Measurements from ENCODE around the gene ACOT13.

ACOT13 gene

GRCh38 chr6:24721461-24722215 is 54.8 kb downstream of the ACOT13 start (continued):
- peak; percentile 66 for TF ChIP-seq ZBTB17 (tag by site-specific recombination; IDR thresholded peaks at IDR 0.05)
- peak; percentile 39; the same call in 1 of the 2 replicates for TF ChIP-seq KLF9 (tag by site-specific recombination; IDR thresholded peaks at IDR 0.05; ENCODE audit: low read depth)
- TF ChIP-seq ZNF433 (tag by site-specific recombination; IDR thresholded peaks at IDR 0.05; ENCODE audit: low read depth), result no peak
- TF ChIP-seq ZBTB1 (tag by site-specific recombination; IDR thresholded peaks at IDR 0.05), result no peak
- no peak for TF ChIP-seq ZNF558 (tag by site-specific recombination; IDR thresholded peaks at IDR 0.05)
- no peak for TF ChIP-seq MEIS1 (CRISPR knock-in tag; IDR thresholded peaks at IDR 0.05; ENCODE audit: borderline replicate concordance)
- TF ChIP-seq KLF1 (tag by site-specific recombination; IDR thresholded peaks at IDR 0.05), result peak; percentile 36; the same call in 1 of the 2 replicates
- TF ChIP-seq ZNF19 (tag by site-specific recombination; IDR thresholded peaks at IDR 0.05; ENCODE audit: low read depth), result no peak
- no peak for TF ChIP-seq ZNF394 (tag by site-specific recombination; IDR thresholded peaks at IDR 0.05; ENCODE audit: borderline replicate concordance)
- no peak for TF ChIP-seq ZNF645 (tag by site-specific recombination; IDR thresholded peaks at IDR 0.05)
- no peak for TF ChIP-seq RBAK (tag by site-specific recombination; IDR thresholded peaks at IDR 0.05)
- TF ChIP-seq ZNF747 (tag by site-specific recombination; IDR thresholded peaks at IDR 0.05), result no peak
- no peak for TF ChIP-seq ZBTB21 (tag by site-specific recombination; IDR thresholded peaks at IDR 0.05)
- no peak for TF ChIP-seq ZNF629 (tag by site-specific recombination; IDR thresholded peaks at IDR 0.05)
- no peak for TF ChIP-seq ZNF670 (tag by site-specific recombination; IDR thresholded peaks at IDR 0.05; ENCODE audit: low read depth)
- peak; percentile 97 for TF ChIP-seq ZNF692 (tag by site-specific recombination; IDR thresholded peaks at IDR 0.05)
- TF ChIP-seq GLIS1 (tag by site-specific recombination; IDR thresholded peaks at IDR 0.05), result peak; percentile 53
- TF ChIP-seq SCRT2 (tag by site-specific recombination; IDR thresholded peaks at IDR 0.05), result no peak
- TF ChIP-seq ZNF561 (tag by site-specific recombination; IDR thresholded peaks at IDR 0.05; ENCODE audit: borderline replicate concordance), result no peak
- TF ChIP-seq ZNF248 (tag by site-specific recombination; IDR thresholded peaks at IDR 0.05), result no peak
- TF ChIP-seq ZNF624 (tag by site-specific recombination; IDR thresholded peaks at IDR 0.05), result no peak
- peak; percentile 34; the same call in 1 of the 2 replicates for TF ChIP-seq ZNF341 (tag by site-specific recombination; IDR thresholded peaks at IDR 0.05; ENCODE audit: low read depth)
- no peak for TF ChIP-seq ZNF16 (tag by site-specific recombination; IDR thresholded peaks at IDR 0.05; ENCODE audit: low read depth)
- no peak for TF ChIP-seq ZNF175 (tag by site-specific recombination; IDR thresholded peaks at IDR 0.05)
- no peak for TF ChIP-seq ZNF571 (tag by site-specific recombination; IDR thresholded peaks at IDR 0.05)
- no peak for TF ChIP-seq ZNF555 (tag by site-specific recombination; conservative IDR thresholded peaks at IDR 0.05)
- no peak for TF ChIP-seq ZNF10 (tag by site-specific recombination; IDR thresholded peaks at IDR 0.05)
- TF ChIP-seq ZNF514 (tag by site-specific recombination; IDR thresholded peaks at IDR 0.05), result no peak
- TF ChIP-seq TRIM28 (IDR thresholded peaks at IDR 0.05; ENCODE audit: borderline replicate concordance, low read length), result no peak; the same call in 1 of the 2 replicates
- no peak for TF ChIP-seq ZBTB48 (tag by site-specific recombination; IDR thresholded peaks at IDR 0.05)
- no peak for TF ChIP-seq ZNF146 (tag by site-specific recombination; IDR thresholded peaks at IDR 0.05)
- no peak; the same call in 1 of the 2 replicates for TF ChIP-seq ZNF660 (tag by site-specific recombination; IDR thresholded peaks at IDR 0.05)
- no peak for TF ChIP-seq OVOL3 (tag by site-specific recombination; IDR thresholded peaks at IDR 0.05)
- TF ChIP-seq ZBTB6 (tag by site-specific recombination; IDR thresholded peaks at IDR 0.05), result no peak
- TF ChIP-seq ZNF157 (tag by site-specific recombination; IDR thresholded peaks at IDR 0.05), result no peak
- no peak; the same call in 1 of the 2 replicates for TF ChIP-seq SP7 (tag by site-specific recombination; IDR thresholded peaks at IDR 0.05)
- TF ChIP-seq ZNF600 (tag by site-specific recombination; IDR thresholded peaks at IDR 0.05), result peak; percentile 71; the same call in 1 of the 2 replicates
- no peak for TF ChIP-seq ZNF423 (tag by site-specific recombination; IDR thresholded peaks at IDR 0.05)
- TF ChIP-seq ZNF112 (tag by site-specific recombination; IDR thresholded peaks at IDR 0.05), result no peak
- TF ChIP-seq ZFP69B (tag by site-specific recombination; IDR thresholded peaks at IDR 0.05), result peak; percentile 96

Data from HEK293 (cell line).